HepG2 (cell line): Measurements from ENCODE around the gene PSMD1. TPM values are rescaled to one million over a fixed set of nuclear protein-coding genes. Genes with fewer than 3 reads are reported as not detected.
A peak's percentile ranks its signal among the peaks of the same experiment; 100 is the strongest.

ENCODE experiments used
- CHD2 ChIP-seq: IDR thresholded peaks from 2 replicates; pipeline ENCODE4 v1.6.1; 2011; ENCODE audit warnings: low read depth, low read length, improper control_type of control experiment
- DNMT1 ChIP-seq: sonication (generic); formaldehyde crosslinking; IDR thresholded peaks from 2 replicates; pipeline ENCODE4 v1.5.1; 2020; ENCODE audit warnings: mild to moderate bottlenecking, missing genetic modification reagents
- DPF2 ChIP-seq: sonication (generic); formaldehyde crosslinking; IDR thresholded peaks from 2 replicates; pipeline ENCODE4 v1.4.0; 2020; ENCODE audit warnings: mild to moderate bottlenecking, low read depth, missing genetic modification reagents, borderline replicate concordance
- ESRRA ChIP-seq: sonication (generic); formaldehyde crosslinking; IDR thresholded peaks from 2 replicates; pipeline ENCODE4 v1.5.1; 2020; ENCODE audit warnings: mild to moderate bottlenecking, low read depth, missing genetic modification reagents
- GTF3A ChIP-seq: sonication (generic); formaldehyde crosslinking; conservative IDR thresholded peaks from 2 replicates; pipeline ENCODE4 v1.4.0; 2020; ENCODE audit warnings: mild to moderate bottlenecking, missing genetic modification reagents
- HIVEP1 ChIP-seq: sonication (generic); formaldehyde crosslinking; IDR thresholded peaks from 2 replicates; pipeline ENCODE4 v1.4.0; 2020; ENCODE audit warnings: mild to moderate bottlenecking, missing genetic modification reagents
- HNRNPLL ChIP-seq: fragments of 200-400 bp; formaldehyde crosslinking; IDR thresholded peaks from 2 replicates; pipeline ENCODE4 v1.6.1; 2017; ENCODE audit warnings: mild to moderate bottlenecking, low read depth, low read length; ENCODE audit not compliant: poor library complexity, severe bottlenecking
- KAT2B ChIP-seq: fragments of 150-350 bp; IDR thresholded peaks from 2 replicates; pipeline ENCODE4 v1.6.1; 2014; ENCODE audit warnings: low read depth, low read length, borderline replicate concordance
- MED13 ChIP-seq: sonication (generic); formaldehyde crosslinking; IDR thresholded peaks from 2 replicates; pipeline ENCODE4 v1.5.0; 2020; ENCODE audit warnings: missing genetic modification reagents
- PCBP1 ChIP-seq: fragments of 200-400 bp; formaldehyde crosslinking; IDR thresholded peaks from 2 replicates; pipeline ENCODE4 v1.6.1; 2017; ENCODE audit warnings: mild to moderate bottlenecking, low read depth, low read length, borderline replicate concordance
- SOX6 ChIP-seq, 2 experiments: fragments of 450-650 bp in 1 of 2; sonication (generic) in 1 of 2; formaldehyde crosslinking in 1 of 2; IDR thresholded peaks; 2 replicates each; pipeline versions ENCODE4 v1.4.0 to v1.6.1; 2017 to 2020; ENCODE audit warnings: antibody characterized with exemption in 1 of 2, mild to moderate bottlenecking in 1 of 2, missing genetic modification reagents in 1 of 2
- TCF12 ChIP-seq, 2 experiments: fragments of 450-650 bp in 1 of 2; sonication (generic) in 1 of 2; formaldehyde crosslinking in 1 of 2; IDR thresholded peaks; 2 replicates each; pipeline versions ENCODE4 v1.6.1 to v1.8.0; 2017 to 2022; ENCODE audit warnings: antibody characterized with exemption in 1 of 2, mild to moderate bottlenecking in 1 of 2, missing genetic modification reagents in 1 of 2, moderate library complexity in 1 of 2
- THAP11 ChIP-seq: IDR thresholded peaks from 2 replicates; pipeline ENCODE4 v1.6.1; 2016; ENCODE audit warnings: missing biosample characterization, missing genetic modification reagents
- ZFP36L1 ChIP-seq: sonication (generic); formaldehyde crosslinking; IDR thresholded peaks from 2 replicates; pipeline ENCODE4 v1.8.0; 2022; ENCODE audit warnings: mild to moderate bottlenecking, missing genetic modification reagents, moderate library complexity
- ZNF101 ChIP-seq: sonication (generic); formaldehyde crosslinking; IDR thresholded peaks from 2 replicates; pipeline ENCODE4 v1.4.0; 2020; ENCODE audit warnings: mild to moderate bottlenecking, low read depth, missing genetic modification reagents, borderline replicate concordance
- ZNF251 ChIP-seq: sonication (generic); formaldehyde crosslinking; IDR thresholded peaks from 2 replicates; pipeline ENCODE4 v1.9.0; 2021; ENCODE audit warnings: mild to moderate bottlenecking, missing genetic modification reagents
- ZNF317 ChIP-seq: sonication (generic); formaldehyde crosslinking; IDR thresholded peaks from 2 replicates; pipeline ENCODE4 v1.5.0; 2020; ENCODE audit warnings: mild to moderate bottlenecking, missing genetic modification reagents
- ZNF605 ChIP-seq: sonication (generic); formaldehyde crosslinking; IDR thresholded peaks from 2 replicates; pipeline ENCODE4 v1.8.0; 2022; ENCODE audit warnings: mild to moderate bottlenecking, missing genetic modification reagents
- ZNF83 ChIP-seq: sonication (generic); formaldehyde crosslinking; IDR thresholded peaks from 2 replicates; pipeline ENCODE4 v1.4.0; 2020; ENCODE audit warnings: missing genetic modification reagents, mild to moderate bottlenecking, borderline replicate concordance
- polyA plus RNA-seq, 8 experiments: library from polyadenylated mRNA; depleted of rRNA in 3 of 8; stranded (reverse) in 7 of 8; unstranded in 1 of 8; fragments of >200 nt; fragmentation: Illumina TruSeq in 4 of 8; extraction: Trizol in 4 of 8; gene quantifications; 2 replicates each; pipeline versions ENCODE4 v1.2.1 to v1.2.3, GENCODE V29; 2011 to 2016; ENCODE audit warnings: low read depth in 4 of 8, missing spikeins in 1 of 8, mixed read lengths in 1 of 8; ENCODE audit not compliant: insufficient read depth in 1 of 8
- total RNA-seq, 5 experiments: library from RNA; depleted of rRNA; stranded (reverse); fragments of >200 nt; fragmentation: Illumina TruSeq; extraction: Trizol; gene quantifications; 2 replicates each; pipeline ENCODE4 v1.2.3, GENCODE V29; 2016; ENCODE audit warnings: low read depth in 1 of 5
- TF ChIP-seq, protein P1 (sequence below): sonication (generic); formaldehyde crosslinking; IDR thresholded peaks from 2 replicates; pipeline ENCODE4 v1.5.1; 2020; ENCODE audit warnings: mild to moderate bottlenecking, missing genetic modification reagents, moderate library complexity
- TF ChIP-seq, protein P2 (sequence below), 2 experiments: fragments of 450-650 bp in 1 of 2; sonication (generic) in 1 of 2; formaldehyde crosslinking; IDR thresholded peaks; 2 replicates each; pipeline versions ENCODE4 v1.5.0 to v1.8.0; 2020 to 2022; ENCODE audit warnings: mild to moderate bottlenecking in 1 of 2, missing genetic modification reagents in 1 of 2
- TF ChIP-seq, protein P3 (sequence below): sonication (generic); formaldehyde crosslinking; IDR thresholded peaks from 2 replicates; pipeline ENCODE4 v1.8.0; 2022; ENCODE audit warnings: mild to moderate bottlenecking, missing genetic modification reagents, moderate library complexity
- TF ChIP-seq, protein P4 (sequence below): sonication (generic); formaldehyde crosslinking; IDR thresholded peaks from 2 replicates; pipeline ENCODE4 v1.4.0; 2020; ENCODE audit warnings: low read depth, mild to moderate bottlenecking, missing genetic modification reagents

Gene PSMD1
- total and polyA plus RNA-seq, 2 of the 13 experiments (the other 11 are each of a cell fraction or from before 2014, with no cell fraction given): 136 to 191 TPM

DNA sequence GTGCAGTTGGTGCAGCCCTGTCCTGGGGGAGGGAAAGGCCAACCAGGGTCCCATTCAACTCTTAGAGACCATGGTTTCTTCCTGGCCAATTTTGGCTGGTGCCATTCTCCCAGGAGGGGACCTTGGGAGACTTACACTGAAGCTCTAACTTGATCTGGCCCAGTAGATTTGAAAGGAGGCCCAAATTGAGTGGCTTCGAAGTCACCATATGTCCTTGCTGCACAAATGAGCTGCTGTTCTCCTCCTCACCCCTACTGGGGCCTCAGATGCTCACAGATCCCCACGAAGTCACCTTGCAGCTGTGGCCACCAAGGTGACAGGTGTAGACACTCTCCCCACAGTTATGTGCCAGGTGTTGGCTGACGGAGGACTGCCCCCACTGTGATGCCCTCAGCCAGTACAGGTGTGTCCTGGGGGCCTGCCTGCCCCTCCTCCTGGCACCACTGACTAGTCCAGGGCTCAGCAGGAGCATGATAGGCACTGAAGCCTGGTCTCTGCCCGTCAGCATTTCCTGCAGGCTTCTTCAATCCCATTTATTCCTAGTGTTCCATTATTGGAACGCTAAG, 24.0 kb upstream of the PSMD1 start (continued):
- TF ChIP-seq HNRNPLL (no peak), ZNF605 (no peak), PCBP1 (no peak), ZNF317 (CRISPR knock-in tag) (no peak), MED13 (CRISPR knock-in tag) (no peak), ZNF83 (CRISPR knock-in tag) (no peak), ZNF251 (CRISPR knock-in tag) (no peak), ZFP36L1 (CRISPR knock-in tag) (no peak), DNMT1 (no peak), ESRRA (no peak), HIVEP1 (0 out of 2 replicates have a peak, but pooled peaks have one; percentile 25), THAP11 (CRISPR knock-in tag) (no peak), ZNF101 (CRISPR knock-in tag) (no peak), CHD2 (no peak), DPF2 (CRISPR knock-in tag) (no peak), SOX6 (IDR thresholded peaks at IDR 0.05) (no peak), SOX6 (CRISPR knock-in tag; IDR thresholded peaks at IDR 0.05) (no peak), GTF3A (CRISPR knock-in tag) (no peak), KAT2B (no peak), TCF12 (IDR thresholded peaks at IDR 0.05) (no peak), TCF12 (CRISPR knock-in tag; IDR thresholded peaks at IDR 0.05) (no peak)
- TF ChIP-seq, protein P1, sequence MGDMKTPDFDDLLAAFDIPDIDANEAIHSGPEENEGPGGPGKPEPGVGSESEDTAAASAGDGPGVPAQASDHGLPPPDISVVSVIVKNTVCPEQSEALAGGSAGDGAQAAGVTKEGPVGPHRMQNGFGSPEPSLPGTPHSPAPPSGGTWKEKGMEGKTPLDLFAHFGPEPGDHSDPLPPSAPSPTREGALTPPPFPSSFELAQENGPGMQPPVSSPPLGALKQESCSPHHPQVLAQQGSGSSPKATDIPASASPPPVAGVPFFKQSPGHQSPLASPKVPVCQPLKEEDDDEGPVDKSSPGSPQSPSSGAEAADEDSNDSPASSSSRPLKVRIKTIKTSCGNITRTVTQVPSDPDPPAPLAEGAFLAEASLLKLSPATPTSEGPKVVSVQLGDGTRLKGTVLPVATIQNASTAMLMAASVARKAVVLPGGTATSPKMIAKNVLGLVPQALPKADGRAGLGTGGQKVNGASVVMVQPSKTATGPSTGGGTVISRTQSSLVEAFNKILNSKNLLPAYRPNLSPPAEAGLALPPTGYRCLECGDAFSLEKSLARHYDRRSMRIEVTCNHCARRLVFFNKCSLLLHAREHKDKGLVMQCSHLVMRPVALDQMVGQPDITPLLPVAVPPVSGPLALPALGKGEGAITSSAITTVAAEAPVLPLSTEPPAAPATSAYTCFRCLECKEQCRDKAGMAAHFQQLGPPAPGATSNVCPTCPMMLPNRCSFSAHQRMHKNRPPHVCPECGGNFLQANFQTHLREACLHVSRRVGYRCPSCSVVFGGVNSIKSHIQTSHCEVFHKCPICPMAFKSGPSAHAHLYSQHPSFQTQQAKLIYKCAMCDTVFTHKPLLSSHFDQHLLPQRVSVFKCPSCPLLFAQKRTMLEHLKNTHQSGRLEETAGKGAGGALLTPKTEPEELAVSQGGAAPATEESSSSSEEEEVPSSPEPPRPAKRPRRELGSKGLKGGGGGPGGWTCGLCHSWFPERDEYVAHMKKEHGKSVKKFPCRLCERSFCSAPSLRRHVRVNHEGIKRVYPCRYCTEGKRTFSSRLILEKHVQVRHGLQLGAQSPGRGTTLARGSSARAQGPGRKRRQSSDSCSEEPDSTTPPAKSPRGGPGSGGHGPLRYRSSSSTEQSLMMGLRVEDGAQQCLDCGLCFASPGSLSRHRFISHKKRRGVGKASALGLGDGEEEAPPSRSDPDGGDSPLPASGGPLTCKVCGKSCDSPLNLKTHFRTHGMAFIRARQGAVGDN (CRISPR knock-in tag): peak; percentile 80
- TF ChIP-seq, protein P2, sequence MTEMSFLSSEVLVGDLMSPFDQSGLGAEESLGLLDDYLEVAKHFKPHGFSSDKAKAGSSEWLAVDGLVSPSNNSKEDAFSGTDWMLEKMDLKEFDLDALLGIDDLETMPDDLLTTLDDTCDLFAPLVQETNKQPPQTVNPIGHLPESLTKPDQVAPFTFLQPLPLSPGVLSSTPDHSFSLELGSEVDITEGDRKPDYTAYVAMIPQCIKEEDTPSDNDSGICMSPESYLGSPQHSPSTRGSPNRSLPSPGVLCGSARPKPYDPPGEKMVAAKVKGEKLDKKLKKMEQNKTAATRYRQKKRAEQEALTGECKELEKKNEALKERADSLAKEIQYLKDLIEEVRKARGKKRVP (CRISPR knock-in tag; IDR thresholded peaks at IDR 0.05): no peak
- TF ChIP-seq, protein P3, sequence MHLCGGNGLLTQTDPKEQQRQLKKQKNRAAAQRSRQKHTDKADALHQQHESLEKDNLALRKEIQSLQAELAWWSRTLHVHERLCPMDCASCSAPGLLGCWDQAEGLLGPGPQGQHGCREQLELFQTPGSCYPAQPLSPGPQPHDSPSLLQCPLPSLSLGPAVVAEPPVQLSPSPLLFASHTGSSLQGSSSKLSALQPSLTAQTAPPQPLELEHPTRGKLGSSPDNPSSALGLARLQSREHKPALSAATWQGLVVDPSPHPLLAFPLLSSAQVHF (CRISPR knock-in tag): 0 out of 2 replicates have a peak, but pooled peaks have one; percentile 19
- TF ChIP-seq, protein P4, sequence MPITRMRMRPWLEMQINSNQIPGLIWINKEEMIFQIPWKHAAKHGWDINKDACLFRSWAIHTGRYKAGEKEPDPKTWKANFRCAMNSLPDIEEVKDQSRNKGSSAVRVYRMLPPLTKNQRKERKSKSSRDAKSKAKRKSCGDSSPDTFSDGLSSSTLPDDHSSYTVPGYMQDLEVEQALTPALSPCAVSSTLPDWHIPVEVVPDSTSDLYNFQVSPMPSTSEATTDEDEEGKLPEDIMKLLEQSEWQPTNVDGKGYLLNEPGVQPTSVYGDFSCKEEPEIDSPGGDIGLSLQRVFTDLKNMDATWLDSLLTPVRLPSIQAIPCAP (CRISPR knock-in tag): no peak
